IPS-15b (cell line): ENCODE measurements around the gene DPP4.
"Not testable (repeated sequence)": the region's sequence is repeated elsewhere in the genome, so short reads cannot be mapped to it uniquely, and the experiment has no call there.

Source experiments
- H3K27me3 ChIP-seq: one replicate; pipeline ENCODE4 v1.6.1; 2013; ENCODE audit warnings: low read length; ENCODE audit not compliant: control insufficient read depth, insufficient read depth
- H3K36me3 ChIP-seq: one replicate; pipeline ENCODE4 v1.6.1; 2013; ENCODE audit warnings: low read length; ENCODE audit not compliant: control insufficient read depth, insufficient read depth
- H3K4me1 ChIP-seq: one replicate; pipeline ENCODE4 v1.6.1; 2013; ENCODE audit warnings: mild to moderate bottlenecking, low read length; ENCODE audit not compliant: control insufficient read depth, insufficient read depth
- H3K4me3 ChIP-seq: one replicate; pipeline ENCODE4 v1.5.1; 2013; ENCODE audit warnings: low read depth, low read length
- H3K9ac ChIP-seq: one replicate; pipeline ENCODE4 v1.6.1; 2013; ENCODE audit warnings: low read depth, mild to moderate bottlenecking, low read length
- H3K9me3 ChIP-seq: one replicate; pipeline ENCODE4 v1.6.1; 2013; ENCODE audit warnings: mild to moderate bottlenecking, low read length; ENCODE audit not compliant: control insufficient read depth, insufficient read depth

Gene DPP4

DNA sequence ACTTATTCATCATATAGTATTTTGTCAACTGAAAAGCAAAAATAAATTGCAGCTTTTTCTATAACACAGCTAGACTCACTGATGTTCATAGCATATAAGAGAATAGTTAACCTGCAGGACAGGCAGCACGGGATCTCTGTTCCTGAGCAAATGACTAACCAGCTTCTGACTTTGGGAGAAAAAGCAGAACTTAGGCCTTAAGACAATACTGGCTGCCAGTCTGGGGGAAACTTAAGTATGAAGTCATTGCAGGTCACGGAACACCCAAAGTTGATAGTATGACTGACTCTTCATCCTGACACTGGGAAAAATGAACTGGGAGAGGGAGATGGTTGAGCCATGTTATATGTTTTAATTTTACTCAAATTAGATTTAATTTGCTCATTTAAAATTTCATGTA lies 113.0 kb downstream of the DPP4 start:
- Histone ChIP-seq H3K9ac (no peak overlapping the region), H3K4me1 (no peaks in the 10 kb centered on the region), H3K4me3 (no peak overlapping the region), H3K27me3 (no peaks in the 10 kb centered on the region), H3K36me3 (no peaks in the 10 kb centered on the region), H3K9me3 (no peaks in the 10 kb centered on the region)

DNA sequence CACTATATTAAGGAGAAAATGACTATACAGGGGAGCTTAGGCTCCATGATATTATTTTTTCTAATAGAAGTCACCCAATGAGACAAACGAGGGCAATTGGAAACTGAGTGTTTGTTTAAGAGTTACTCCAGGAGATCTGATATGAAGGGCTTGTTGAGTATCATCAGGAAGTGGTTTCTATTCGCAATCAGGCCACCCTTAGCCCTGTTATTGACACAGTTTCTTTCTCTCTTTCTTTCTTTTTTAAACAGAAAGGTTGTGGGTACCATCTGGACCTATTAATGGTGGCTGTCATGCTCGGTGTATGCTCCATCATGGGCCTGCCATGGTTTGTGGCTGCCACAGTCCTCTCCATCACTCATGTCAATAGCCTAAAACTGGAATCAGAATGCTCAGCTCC lies 117.3 kb downstream of the DPP4 start:
- Histone ChIP-seq H3K9ac (no peak overlapping the region), H3K4me3 (no peak overlapping the region), H3K4me1 (no peaks in the 10 kb centered on the region), H3K27me3 (no peaks in the 10 kb centered on the region), H3K9me3 (no peaks in the 10 kb centered on the region), H3K36me3 (no peaks in the 10 kb centered on the region)

DNA sequence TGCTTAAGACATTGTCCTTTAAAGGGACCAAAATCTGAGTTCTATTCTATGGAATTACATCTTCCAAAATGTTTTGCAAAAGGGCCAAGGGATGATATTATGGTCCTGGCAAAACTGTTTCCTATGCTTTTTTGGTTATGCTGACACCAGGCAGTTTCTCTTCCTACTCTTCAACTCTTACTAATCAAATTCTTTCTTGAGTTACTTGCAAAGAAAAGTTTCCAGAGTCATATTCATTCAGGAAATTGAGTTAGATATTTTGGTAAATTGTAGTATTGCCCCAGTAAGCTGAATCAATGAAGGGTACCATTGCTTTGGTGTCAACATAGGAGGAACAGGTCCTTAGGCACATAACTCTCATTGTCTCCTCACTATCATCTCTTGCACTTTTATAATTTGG lies 118.8 kb downstream of the DPP4 start:
- H3K4me1 ChIP-seq, result no peaks in the 10 kb centered on the region
- H3K9me3 ChIP-seq, result no peaks in the 10 kb centered on the region
- no peak overlapping the region for H3K9ac ChIP-seq
- H3K27me3 ChIP-seq, result no peaks in the 10 kb centered on the region
- no peaks in the 10 kb centered on the region for H3K36me3 ChIP-seq
- H3K4me3 ChIP-seq, result no peak overlapping the region

DNA sequence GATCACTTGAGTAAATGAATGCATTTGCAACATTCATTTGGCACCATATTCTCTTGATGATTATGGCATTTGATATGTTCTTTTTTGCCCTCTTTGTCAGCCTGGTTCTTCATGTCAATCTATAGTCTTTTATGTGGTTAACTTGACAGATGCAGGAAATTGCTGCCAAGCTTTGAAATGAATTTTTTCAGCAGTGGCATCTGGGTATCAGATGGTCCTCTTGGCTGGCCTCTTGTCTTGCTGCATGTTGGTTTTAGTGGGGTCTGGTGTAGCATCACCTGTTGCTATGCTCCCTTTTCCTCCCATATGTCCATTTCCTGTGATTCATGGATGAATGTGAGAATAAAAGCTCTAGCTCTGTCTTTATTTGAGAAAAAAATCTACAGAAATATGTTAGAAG lies 119.9 kb downstream of the DPP4 start:
- no peak overlapping the region for H3K9ac ChIP-seq
- no peaks in the 10 kb centered on the region for H3K4me1 ChIP-seq
- H3K4me3 ChIP-seq, result no peak overlapping the region
- no peaks in the 10 kb centered on the region for H3K27me3 ChIP-seq
- H3K9me3 ChIP-seq, result no peaks in the 10 kb centered on the region
- H3K36me3 ChIP-seq, result no peaks in the 10 kb centered on the region

DNA sequence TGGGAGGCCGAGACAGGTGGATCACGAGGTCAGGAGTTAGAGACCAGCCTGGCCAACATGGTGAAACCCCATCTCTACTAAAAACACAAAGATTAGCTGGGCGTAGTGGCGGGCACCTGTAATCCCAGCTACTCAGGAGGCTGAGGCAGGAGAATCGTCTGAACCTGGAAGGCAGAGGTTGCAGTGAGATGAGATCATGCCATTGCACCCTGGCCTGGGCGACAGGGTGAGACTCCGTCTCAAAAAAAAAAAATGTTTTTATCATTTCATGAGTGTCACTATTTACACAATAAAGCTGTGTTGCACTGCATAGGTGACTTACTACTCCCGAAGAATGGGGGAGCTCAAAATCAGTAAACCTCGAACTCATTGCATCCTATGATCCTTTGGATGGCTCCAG lies 120.6 kb downstream of the DPP4 start:
- not testable (repeated sequence) for H3K4me1 ChIP-seq, H3K4me3 ChIP-seq, H3K27me3 ChIP-seq, H3K36me3 ChIP-seq, H3K9me3 ChIP-seq, H3K9ac ChIP-seq

DNA sequence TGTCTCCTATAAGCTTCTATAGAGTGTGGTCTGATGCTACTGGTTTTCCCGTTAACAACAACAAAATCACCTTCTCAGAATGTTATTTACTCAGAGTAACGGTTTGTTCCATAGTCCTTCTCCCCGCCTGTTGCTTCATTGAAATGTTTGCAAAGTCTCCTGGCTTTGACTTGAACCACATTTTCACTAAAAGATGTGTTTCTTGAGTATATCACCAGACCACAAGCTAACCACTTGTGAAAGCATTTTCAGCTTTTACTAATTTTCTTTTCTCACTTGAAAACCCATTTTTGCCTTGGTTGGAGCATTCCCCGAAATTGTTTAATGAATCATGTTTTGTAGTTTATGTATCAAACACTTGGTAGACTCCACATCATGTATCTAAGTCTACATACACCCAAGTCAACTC lies 121.2 kb downstream of the DPP4 start:
- H3K9ac ChIP-seq, result no peak overlapping the region
- H3K36me3 ChIP-seq, result no peaks in the 10 kb centered on the region
- H3K4me3 ChIP-seq, result no peak overlapping the region
- no peaks in the 10 kb centered on the region for H3K4me1 ChIP-seq
- no peaks in the 10 kb centered on the region for H3K9me3 ChIP-seq
- no peaks in the 10 kb centered on the region for H3K27me3 ChIP-seq

DNA sequence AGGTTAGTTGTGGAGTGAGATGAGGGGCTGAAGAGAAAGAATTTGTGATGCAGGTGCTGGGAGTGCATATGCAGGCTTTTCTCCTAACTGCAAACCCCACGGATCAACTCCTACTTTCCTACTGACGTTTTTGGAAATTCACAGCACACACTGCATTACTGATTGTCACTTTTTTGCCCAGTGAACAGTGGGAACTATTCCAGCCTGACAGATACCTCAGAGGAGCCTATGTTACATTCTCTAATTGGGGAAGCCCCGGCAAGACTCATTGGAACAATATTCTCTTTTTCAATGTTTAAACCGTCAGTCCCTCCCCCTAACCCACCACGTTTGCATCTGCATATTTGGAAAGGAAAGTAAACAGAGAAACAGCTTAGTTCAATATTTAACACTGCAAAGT lies 126.2 kb downstream of the DPP4 start:
- H3K36me3 ChIP-seq, result no peaks in the 10 kb centered on the region
- no peaks in the 10 kb centered on the region for H3K9me3 ChIP-seq
- H3K4me1 ChIP-seq, result no peaks in the 10 kb centered on the region
- H3K9ac ChIP-seq, result no peak overlapping the region
- H3K27me3 ChIP-seq, result no peaks in the 10 kb centered on the region
- H3K4me3 ChIP-seq, result no peak overlapping the region

DNA sequence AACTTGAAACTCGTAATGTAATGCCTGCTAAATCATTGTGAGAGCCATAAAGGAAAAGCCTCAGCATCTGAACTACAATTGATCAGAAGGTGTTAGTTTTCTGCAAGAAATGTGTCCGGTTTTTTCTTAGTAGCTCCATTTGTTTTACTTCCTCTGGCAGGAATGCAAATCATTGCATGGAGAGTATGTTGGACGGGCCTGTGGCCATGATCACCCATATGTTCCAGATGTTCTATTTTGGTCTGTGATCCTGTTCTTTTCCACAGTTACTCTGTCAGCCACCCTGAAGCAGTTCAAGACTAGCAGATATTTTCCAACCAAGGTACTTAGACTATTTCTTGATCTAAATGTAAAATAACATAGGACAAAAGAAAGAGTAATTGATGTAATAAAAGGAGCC lies 126.6 kb downstream of the DPP4 start:
- no peaks in the 10 kb centered on the region for H3K36me3 ChIP-seq
- H3K9ac ChIP-seq, result no peak overlapping the region
- H3K4me1 ChIP-seq, result no peaks in the 10 kb centered on the region
- H3K9me3 ChIP-seq, result no peaks in the 10 kb centered on the region
- no peak overlapping the region for H3K4me3 ChIP-seq
- H3K27me3 ChIP-seq, result no peaks in the 10 kb centered on the region

DNA sequence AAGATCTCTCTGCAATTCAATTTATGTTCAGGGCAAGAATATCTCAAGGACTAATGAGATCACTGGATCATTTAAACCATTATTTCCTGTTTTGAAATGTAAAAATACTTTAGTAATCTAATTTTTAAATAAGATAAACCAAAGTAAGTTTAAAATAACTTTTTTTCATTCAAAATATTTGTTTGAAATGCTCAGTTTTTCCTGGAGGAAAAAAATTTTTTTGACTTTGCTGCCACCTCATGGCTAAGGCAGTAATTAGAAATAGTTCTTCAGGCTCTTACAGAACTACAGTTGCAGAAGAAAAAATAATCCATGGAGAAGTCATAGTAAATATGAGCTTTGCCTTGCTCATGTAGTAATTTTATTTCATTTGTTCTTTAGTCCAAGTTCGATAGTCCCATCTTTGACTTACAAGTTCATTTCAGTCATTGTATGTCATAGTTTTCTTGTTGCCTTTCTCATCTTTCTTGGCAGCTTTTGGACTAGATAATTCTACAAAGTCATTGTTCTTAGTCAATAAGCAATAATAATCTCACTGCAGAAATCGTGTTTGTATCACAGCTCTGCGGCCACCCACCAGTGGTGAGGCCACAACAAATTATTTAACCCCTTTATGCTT lies 127.4 kb downstream of the DPP4 start:
- Histone ChIP-seq H3K36me3 (no peaks in the 10 kb centered on the region), H3K9me3 (no peaks in the 10 kb centered on the region), H3K4me3 (no peak overlapping the region), H3K27me3 (no peaks in the 10 kb centered on the region), H3K9ac (no peak overlapping the region), H3K4me1 (no peaks in the 10 kb centered on the region)

DNA sequence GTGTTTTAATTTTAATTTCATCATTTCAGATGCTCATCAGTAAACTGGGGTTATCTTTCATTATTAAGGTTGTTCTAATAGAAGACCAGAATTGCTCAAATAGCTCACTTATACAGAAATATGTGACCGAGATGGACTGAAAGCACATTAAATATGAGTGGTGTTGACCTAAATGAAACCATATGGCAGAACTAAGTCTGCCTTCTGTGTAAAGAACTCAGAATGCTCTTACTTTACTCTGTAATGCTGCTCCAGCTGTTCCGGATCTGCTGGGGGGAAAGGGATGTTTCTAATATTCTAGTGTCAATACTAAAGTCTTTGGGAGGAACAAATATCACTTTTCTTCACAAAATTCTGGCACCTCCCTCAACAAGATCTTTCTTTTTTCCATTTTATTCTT lies 131.0 kb downstream of the DPP4 start:
- Histone ChIP-seq H3K27me3 (no peaks in the 10 kb centered on the region), H3K4me3 (no peak overlapping the region), H3K9ac (no peak overlapping the region), H3K36me3 (no peaks in the 10 kb centered on the region), H3K4me1 (no peaks in the 10 kb centered on the region), H3K9me3 (no peaks in the 10 kb centered on the region)
